K562 (cell line): ENCODE results near the gene PRXL2B. TPM values are rescaled to one million over a fixed set of nuclear protein-coding genes. Genes with fewer than 3 reads are reported as not detected.
A peak's percentile ranks its signal among the peaks of the same experiment; 100 is the strongest.

ENCODE experiments used
- ATAC-seq: fragments of 200-7000 bp; cut with Tn5 transposase; 3 replicates; pipeline ENCODE4 v1.9.1; 2020; ENCODE audit warnings: moderate library complexity
- BruUV-seq: library from RNA; stranded (reverse); fragments of 400-500 nt; replicated peaks from 2 replicates; lab custom pipeline; 2021; lab: Mats Ljungman, UMichigan
- CTCF ChIA-PET: fragments of 300-600 bp; formaldehyde crosslinking; extraction: SDS; loops from one replicate; lab custom pipeline; 2021; ENCODE audit warnings: low intra/inter-chr PET ratio; lab: Yijun Ruan, JAX
- POLR2A ChIA-PET: fragments of 300-600, 350-650 bp; sonication (Branson Sonifier 250); formaldehyde crosslinking; extraction: SDS; loops from one replicate; lab custom pipeline; 2021; ENCODE audit warnings: antibody characterized with exemption, inconsistent platforms; lab: Yijun Ruan, JAX
- DNase-seq, 4 experiments: peaks; one replicate each; pipeline versions ENCODE4 v3.0.0 to v3.0.0-alpha.2; 2011 to 2018; ENCODE audit warnings: low spot score in 3 of 4, mixed read lengths in 3 of 4; ENCODE audit errors: extremely low read depth in 1 of 4
- FAIRE-seq: peaks from 2 replicates; lab custom pipeline; 2011; peaks lifted over from hg19 to GRCh38; lab: Jason Lieb, UNC
- H2AFZ ChIP-seq: 2 replicates; pipeline ENCODE4 v1.6.0; 2011; ENCODE audit warnings: low read depth, low read length, control low read depth, inconsistent platforms
- H3K27ac ChIP-seq: fragments of 200-600 bp; 3 replicates; pipeline ENCODE4 v1.8.0; 2011; ENCODE audit warnings: low read depth, mild to moderate bottlenecking, control low read depth, inconsistent platforms, low read length, moderate library complexity, mixed read lengths; ENCODE audit errors: extremely low read depth
- H3K27me3 ChIP-seq, 2 experiments: fragments of 300-600 bp in 1 of 2; 2 replicates in 1 of 2; 3 replicates in 1 of 2; pipeline versions ENCODE4 v1.6.0 to v1.8.0; 2011; ENCODE audit warnings: inconsistent platforms in 2 of 2, low read length in 2 of 2, mild to moderate bottlenecking in 1 of 2, mixed read lengths in 1 of 2, moderate library complexity in 1 of 2; ENCODE audit not compliant: control insufficient read depth in 2 of 2, insufficient read depth in 2 of 2
- H3K36me3 ChIP-seq: fragments of 300-600 bp; 3 replicates; pipeline ENCODE4 v1.8.0; 2011; ENCODE audit warnings: mild to moderate bottlenecking, low read length, inconsistent platforms; ENCODE audit not compliant: control insufficient read depth, insufficient read depth
- H3K4me1 ChIP-seq, 2 experiments: fragments of 200-600 bp in 1 of 2; replicated peaks in 1 of 2; 2 replicates in 1 of 2; 3 replicates in 1 of 2; pipeline versions ENCODE4 v1.5.1 to v1.8.0; 2011; ENCODE audit warnings: inconsistent platforms in 2 of 2, low read length in 2 of 2, mild to moderate bottlenecking in 1 of 2, mixed read lengths in 1 of 2, moderate library complexity in 1 of 2; ENCODE audit not compliant: control insufficient read depth in 2 of 2, insufficient read depth in 2 of 2
- H3K4me2 ChIP-seq: 2 replicates; pipeline ENCODE4 v1.6.1; 2011; ENCODE audit warnings: low read length, control low read depth, inconsistent platforms, mixed read lengths; ENCODE audit not compliant: insufficient read depth
- H3K4me3 ChIP-seq: fragments of 200-600 bp; sonication (generic), shearing (Covaris generic); 2 replicates; pipeline ENCODE4 v1.5.1; 2016; ENCODE audit warnings: control low read depth, inconsistent platforms
- H3K79me2 ChIP-seq: fragments of 200-600 bp; 3 replicates; pipeline ENCODE4 v1.8.0; 2011; ENCODE audit warnings: low read length, inconsistent platforms; ENCODE audit not compliant: control insufficient read depth, insufficient read depth
- H3K9ac ChIP-seq, 2 experiments: 2 replicates each; pipeline versions ENCODE4 v1.6.0 to v1.6.1; 2011; ENCODE audit warnings: low read depth in 2 of 2, low read length in 2 of 2, control low read depth in 1 of 2, inconsistent platforms in 1 of 2, mild to moderate bottlenecking in 1 of 2, mixed read lengths in 1 of 2; ENCODE audit not compliant: insufficient read depth in 1 of 2
- H3K9me1 ChIP-seq: one replicate; pipeline ENCODE4 v1.6.0; 2011; ENCODE audit warnings: inconsistent platforms, mild to moderate bottlenecking, low read length, moderate library complexity; ENCODE audit not compliant: control insufficient read depth, insufficient read depth
- H3K9me3 ChIP-seq: replicated peaks from 2 replicates; pipeline ENCODE4 v1.5.1; 2011; ENCODE audit warnings: low read depth, low read length, inconsistent platforms; ENCODE audit not compliant: control insufficient read depth, insufficient read depth
- H4K20me1 ChIP-seq: replicated peaks from 2 replicates; pipeline ENCODE4 v1.6.1; 2011; ENCODE audit warnings: low read length, inconsistent platforms, mixed read lengths; ENCODE audit not compliant: control insufficient read depth, insufficient read depth
- ADNP ChIP-seq: fragments of 200-800 bp; sonication (Bioruptor generic); IDR thresholded peaks from 2 replicates; pipeline ENCODE4 v1.6.1; 2016; ENCODE audit warnings: missing genetic modification characterization, missing compliant biosample characterization
- CC2D1A ChIP-seq: fragments of 450-650 bp; IDR thresholded peaks from 2 replicates; pipeline ENCODE4 v1.6.1; 2017; ENCODE audit warnings: mild to moderate bottlenecking
- CHD4 ChIP-seq: fragments of 200-600 bp; sonication (generic); IDR thresholded peaks from 3 replicates; pipeline ENCODE4 v1.6.1; 2012; ENCODE audit warnings: low read depth, mild to moderate bottlenecking, mixed read lengths, low read length, inconsistent platforms; ENCODE audit not compliant: insufficient read depth, insufficient replicate concordance, poor library complexity, severe bottlenecking
- CREB1 ChIP-seq, 2 experiments: sonication (generic) in 1 of 2; formaldehyde crosslinking in 1 of 2; IDR thresholded peaks; 2 replicates each; pipeline versions ENCODE4 v1.6.1 to v1.8.0; 2012 to 2022; ENCODE audit warnings: inconsistent platforms in 1 of 2, mild to moderate bottlenecking in 1 of 2, missing genetic modification reagents in 1 of 2, moderate library complexity in 1 of 2
- FOXA1 ChIP-seq: fragments of 450-650 bp; IDR thresholded peaks from 2 replicates; pipeline ENCODE4 v1.6.1; 2016; ENCODE audit warnings: mild to moderate bottlenecking, borderline replicate concordance
- GTF2A2 ChIP-seq: IDR thresholded peaks from 2 replicates; pipeline ENCODE4 v1.6.1; 2016; ENCODE audit warnings: mild to moderate bottlenecking, missing genetic modification characterization, missing compliant biosample characterization
- ILK ChIP-seq: fragments of 450-650 bp; IDR thresholded peaks from 2 replicates; pipeline ENCODE4 v1.6.1; 2016; ENCODE audit warnings: missing genetic modification characterization, low read depth, mild to moderate bottlenecking, missing compliant biosample characterization, moderate library complexity, borderline replicate concordance
- JUN ChIP-seq, 2 experiments: sonication (generic) in 1 of 2; formaldehyde crosslinking in 1 of 2; IDR thresholded peaks; 2 replicates each; pipeline versions ENCODE4 v1.6.1 to v1.8.0; 2012 to 2022; ENCODE audit warnings: borderline replicate concordance in 2 of 2, mild to moderate bottlenecking in 2 of 2, improper control_type of control experiment in 1 of 2, low read depth in 1 of 2, low read length in 1 of 2, missing genetic modification reagents in 1 of 2
- KLF1 ChIP-seq: fragments of 450-650 bp; IDR thresholded peaks from 2 replicates; pipeline ENCODE4 v1.6.1; 2016; ENCODE audit warnings: missing genetic modification characterization, missing compliant biosample characterization
- SMC3 ChIP-seq: conservative IDR thresholded peaks from 2 replicates; pipeline ENCODE4 v1.6.1; 2011; ENCODE audit warnings: low read depth, low read length, improper control_type of control experiment; ENCODE audit not compliant: insufficient read depth
- TEAD1 ChIP-seq, 2 experiments: fragments of 450-650 bp in 1 of 2; sonication (generic) in 1 of 2; formaldehyde crosslinking; IDR thresholded peaks; 2 replicates each; pipeline versions ENCODE4 v1.4.0 to v1.8.0; 2020 to 2022; ENCODE audit warnings: mild to moderate bottlenecking in 2 of 2, missing genetic modification reagents in 1 of 2
- TFAP4 ChIP-seq: sonication (generic); formaldehyde crosslinking; IDR thresholded peaks from 2 replicates; pipeline ENCODE4 v1.8.0; 2022; ENCODE audit warnings: missing genetic modification reagents, mild to moderate bottlenecking, moderate library complexity, borderline replicate concordance
- ZBTB17 ChIP-seq: fragments of 450-650 bp; formaldehyde crosslinking; IDR thresholded peaks from 2 replicates; pipeline ENCODE4 v1.4.0; 2020; ENCODE audit warnings: mild to moderate bottlenecking
- ZBTB33 ChIP-seq: sonication (generic); formaldehyde crosslinking; IDR thresholded peaks from 2 replicates; pipeline ENCODE4 v1.8.1; 2023; ENCODE audit warnings: mild to moderate bottlenecking, missing genetic modification reagents
- WGBS: fragments of 100-300 bp; shearing (Covaris generic); methylation state at CpG from one replicate; pipeline ENCODE4 v1.1.6; 2016; ENCODE audit warnings: low coverage, mixed read lengths; ENCODE audit not compliant: insufficient coverage; ENCODE audit errors: missing lambda C conversion rate; 5-methylcytosine and 5-hydroxymethylcytosine counted together
- in situ Hi-C: fragments of 300-500 bp; cut with MboI; formaldehyde crosslinking; loops from 4 replicates; pipeline ENCODE4 v1.15.0; 2018; ENCODE audit warnings: inconsistent platforms, mixed read lengths
- intact Hi-C: fragments of 100-400 bp; cut with micrococcal nuclease; formaldehyde crosslinking; loops from 2 replicates; pipeline ENCODE4 v1.14.2; 2022
- polyA plus RNA-seq, 8 experiments: library from polyadenylated mRNA; depleted of rRNA in 4 of 8; stranded (reverse) in 5 of 8; unstranded in 3 of 8; fragments of >200 nt; fragmentation: Nextera tagmentation in 2 of 8; fragmentation: Illumina TruSeq in 1 of 8; extraction: Ambion mirVana in 2 of 8; extraction: Trizol in 1 of 8; gene quantifications; 2 replicates each; pipeline versions ENCODE4 v1.2.1 to v1.2.3, GENCODE V29; 2011 to 2014; ENCODE audit warnings: inconsistent platforms in 1 of 8, missing spikeins in 1 of 8
- total RNA-seq, 7 experiments: library from RNA; depleted of rRNA in 6 of 7; stranded (reverse); fragments of >200 nt in 6 of 7; fragmentation: Illumina TruSeq in 2 of 7; extraction: Trizol in 2 of 7; gene quantifications; 2 replicates each; pipeline versions ENCODE4 v1.2.1 to v1.2.3, GENCODE V29; 2011 to 2021; ENCODE audit warnings: low replicate concordance in 1 of 7
- TF ChIP-seq, protein P1 (sequence below): fragments of 450-650 bp; conservative IDR thresholded peaks from 2 replicates; pipeline ENCODE4 v1.6.1; 2016; ENCODE audit warnings: missing genetic modification characterization, low read depth, mild to moderate bottlenecking, missing compliant biosample characterization, moderate library complexity

Gene PRXL2B
- total and polyA plus RNA-seq, 9 of the 15 experiments (the other 6 are each of a cell fraction or from before 2014, with no cell fraction given) = 0.99 to 25.3 (median 11.8) TPM

- in situ Hi-C loops (loop anchor here (25.0 kb wide), 1 partner anchor 354 kb away; the partner anchor contains the start of gene FAAP20), intact Hi-C loops (loop anchor here (10.0 kb wide), 2 partner anchors 103 to 347 kb away; partner anchors contain the start of gene FAAP20)
- DNase-seq (peak; percentile 79 to 97 (median 84)), FAIRE-seq (peak; percentile 99), ATAC-seq (peak; percentile 44)
- 24% methylated on average over 24 of the region's 25 CpGs for WGBS
- no peaks in the 10 kb centered on the region for H3K79me2 ChIP-seq
- H2AFZ ChIP-seq = peak overlapping the region; percentile 78
- H4K20me1 ChIP-seq = no peaks in the 10 kb centered on the region; the same call in 1 of the 2 replicates
- H3K4me2 ChIP-seq = peak overlapping the region; percentile 52; the same call in 1 of the 2 replicates
- no peak overlapping the region for H3K4me3 ChIP-seq
- no peaks in the 10 kb centered on the region for H3K36me3 ChIP-seq
- H3K27me3 ChIP-seq = peaks cover 5 to 16% of the 10 kb centered on the region in 2 experiments; a peak in 4 of 5 replicates
- peak overlapping the region; percentile 63 for H3K27ac ChIP-seq
- POLR2A ChIA-PET = interaction anchor here (0.6 to 0.9 kb wide), 4 partner anchors 9 to 313 kb away, joined by 3 to 4 read pairs (median 3); no protein-coding TSS in a partner anchor
- CTCF ChIA-PET = no interaction called here
- H3K9me3 ChIP-seq = no peaks in the 10 kb centered on the region
- H3K4me1 ChIP-seq = peaks cover 54 to 86% of the 10 kb centered on the region in 2 experiments
- BruUV-seq = no TSS peak
- H3K9ac ChIP-seq = peak overlapping the region; percentile 28 to 84
- H3K9me1 ChIP-seq = peaks cover 7% of the 10 kb centered on the region
- TF ChIP-seq, protein P1, sequence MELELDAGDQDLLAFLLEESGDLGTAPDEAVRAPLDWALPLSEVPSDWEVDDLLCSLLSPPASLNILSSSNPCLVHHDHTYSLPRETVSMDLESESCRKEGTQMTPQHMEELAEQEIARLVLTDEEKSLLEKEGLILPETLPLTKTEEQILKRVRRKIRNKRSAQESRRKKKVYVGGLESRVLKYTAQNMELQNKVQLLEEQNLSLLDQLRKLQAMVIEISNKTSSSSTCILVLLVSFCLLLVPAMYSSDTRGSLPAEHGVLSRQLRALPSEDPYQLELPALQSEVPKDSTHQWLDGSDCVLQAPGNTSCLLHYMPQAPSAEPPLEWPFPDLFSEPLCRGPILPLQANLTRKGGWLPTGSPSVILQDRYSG (tag) = 0 out of 2 replicates have a peak, but pooled peaks have one; percentile 57
- TF ChIP-seq ILK = no peak
- TF ChIP-seq JUN (IDR thresholded peaks at IDR 0.05; ENCODE audit: borderline replicate concordance, low read depth, low read length) = peak; percentile 36; the same call in 1 of the 2 replicates
- TF ChIP-seq JUN (CRISPR knock-in tag; IDR thresholded peaks at IDR 0.05; ENCODE audit: borderline replicate concordance) = no peak
- peak in 1 of 2 experiments; percentile 41; a peak in 1 of 4 replicates for TF ChIP-seq TEAD1 (CRISPR knock-in tag; IDR thresholded peaks at IDR 0.05)
- 0 out of 2 replicates have a peak, but pooled peaks have one; percentile 3 for TF ChIP-seq SMC3
- TF ChIP-seq CREB1 (IDR thresholded peaks at IDR 0.05) = no peak
- peak; percentile 33; the same call in 1 of the 2 replicates for TF ChIP-seq CREB1 (CRISPR knock-in tag; IDR thresholded peaks at IDR 0.05)
- TF ChIP-seq CHD4 = peak; percentile 81
- TF ChIP-seq CC2D1A = peak; percentile 78
- peak; percentile 72; the same call in 1 of the 2 replicates for TF ChIP-seq GTF2A2 (tag)
- TF ChIP-seq ZBTB33 (CRISPR knock-in tag) = peak; percentile 31; the same call in 1 of the 2 replicates
- no peak for TF ChIP-seq FOXA1
- peak; percentile 97 for TF ChIP-seq ADNP (tag)
- TF ChIP-seq TFAP4 (CRISPR knock-in tag) = peak; percentile 63; the same call in 1 of the 2 replicates
- TF ChIP-seq KLF1 (tag) = peak; percentile 73
- TF ChIP-seq ZBTB17 (CRISPR knock-in tag) = peak; percentile 51
These were observed 44.8 kb upstream of the PRXL2B start for GRCh38 chr1:2541619-2542245.
